Right renal cortex interstitium (tissue), 3 donors: ENCODE measurements around the gene NACC1. TPM values are rescaled to one million over a fixed set of nuclear protein-coding genes. Genes with fewer than 3 reads are reported as not detected.

Experiments
- DNase-seq, 3 donors: peaks; one replicate each; pipeline ENCODE4 v3.0.0-alpha.2; 2013; ENCODE audit warnings: low read depth in 3 of 3, low spot score in 2 of 3
- polyA plus RNA-seq, 3 donors: library from polyadenylated mRNA; unstranded; fragments of 120-200 nt; gene quantifications; one replicate each; pipeline ENCODE4 v1.2.1, GENCODE V29; 2013; ENCODE audit not compliant: insufficient read length in 3 of 3

NACC1 gene
- polyA plus RNA-seq, 3 donors = 18.3 to 23.9 (median 21.2) TPM

DNA sequence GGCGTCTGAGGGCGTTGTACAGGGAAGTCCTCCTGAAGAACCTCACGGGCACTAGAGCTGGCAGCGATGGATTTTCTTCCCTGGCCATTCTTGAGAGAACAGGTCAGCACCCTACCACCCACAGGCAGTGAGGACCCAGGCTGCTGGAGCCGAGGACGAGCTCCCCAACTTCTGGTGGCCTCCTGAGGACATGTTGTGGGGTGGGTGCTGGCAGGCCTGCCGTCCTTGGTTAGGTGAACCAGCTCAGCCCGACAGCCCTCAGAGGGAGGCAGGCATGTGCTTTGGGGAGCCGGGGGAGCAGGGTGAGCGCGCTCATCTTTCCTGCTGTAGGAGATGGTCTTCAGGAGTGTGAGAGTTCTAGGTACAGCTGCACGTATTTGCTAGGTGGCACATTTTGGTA lies 30.8 kb upstream of the NACC1 start:
- no peak for DNase-seq

GRCh38 chr19:13087795-13088537 lies 30.1 kb upstream of the NACC1 start:
- no peak for DNase-seq

- DNase-seq = no peak
Observed at GRCh38 chr19:13089139-13089856, 28.8 kb upstream of the NACC1 start.

DNA sequence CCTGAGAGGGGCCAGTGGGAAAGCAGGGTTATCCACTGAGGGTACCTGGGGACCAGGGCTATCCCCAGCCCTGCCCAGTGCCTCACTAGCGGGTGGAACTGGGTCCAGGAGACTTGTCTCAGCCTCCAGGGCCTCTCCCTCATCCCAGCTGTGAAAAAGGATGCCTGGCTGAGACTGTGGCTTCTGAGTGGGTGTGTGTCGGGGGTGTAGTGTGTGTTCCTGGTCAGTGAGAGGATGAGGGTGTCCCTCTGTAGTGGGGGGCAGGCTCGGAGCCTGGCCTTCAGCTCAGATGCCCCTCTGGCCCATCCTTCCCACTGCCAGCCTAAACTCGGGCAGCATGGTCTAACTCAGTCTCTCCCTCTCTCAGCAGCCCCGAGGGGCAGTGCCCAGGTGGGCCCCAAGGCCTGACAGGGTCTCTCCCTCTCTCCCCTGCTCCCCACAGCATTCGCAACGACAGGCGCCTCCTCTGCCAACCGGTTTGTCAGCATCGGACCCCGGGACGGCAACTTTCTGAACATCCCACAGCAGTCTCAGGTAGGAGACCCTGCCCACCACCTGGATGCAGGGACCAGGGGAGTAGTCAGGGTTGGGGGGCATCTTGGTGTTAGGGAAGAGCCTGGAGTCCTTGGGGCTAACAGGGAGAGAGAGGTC lies 28.1 kb upstream of the NACC1 start:
- no peak for DNase-seq

DNA sequence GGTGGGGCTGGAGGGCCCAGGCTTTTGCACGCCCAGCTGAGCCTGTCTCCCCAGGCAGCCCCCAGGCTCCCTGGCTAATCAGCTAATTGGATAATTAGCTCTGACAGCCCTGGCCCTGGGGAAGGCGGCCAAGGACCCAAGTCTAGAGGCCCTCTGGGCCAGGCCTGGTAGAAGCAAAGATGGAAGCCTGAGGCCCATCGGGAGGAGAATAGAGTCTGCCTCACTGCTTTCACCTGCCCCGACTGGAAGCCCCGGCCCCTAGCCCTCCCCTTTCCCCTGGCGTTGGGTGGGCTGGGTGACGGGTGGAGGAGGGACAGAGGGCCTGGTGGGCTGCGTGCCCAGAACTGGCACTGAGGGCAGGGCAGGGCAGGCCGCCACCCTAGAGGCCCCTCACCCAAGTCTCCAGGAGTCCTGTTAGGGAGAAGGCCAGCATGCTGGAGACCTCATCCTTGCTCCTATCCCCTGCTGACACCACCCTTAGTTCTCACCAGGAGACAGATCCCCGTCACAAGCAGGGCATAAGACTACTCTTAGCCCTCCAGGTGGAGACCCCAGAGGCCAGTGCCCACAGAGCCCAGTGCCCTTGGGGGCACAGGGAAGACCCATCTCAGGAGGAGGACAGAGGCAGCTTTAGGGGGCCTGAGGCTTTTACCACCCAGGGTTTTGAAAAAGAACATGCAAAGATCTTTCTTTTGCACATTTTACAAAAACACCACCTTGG lies 27.4 kb upstream of the NACC1 start:
- DNase-seq = no peak

- DNase-seq = peak in 1 of 3 donors; percentile 57
Observed at GRCh38 chr19:13091400-13092157, 26.5 kb upstream of the NACC1 start.

DNA sequence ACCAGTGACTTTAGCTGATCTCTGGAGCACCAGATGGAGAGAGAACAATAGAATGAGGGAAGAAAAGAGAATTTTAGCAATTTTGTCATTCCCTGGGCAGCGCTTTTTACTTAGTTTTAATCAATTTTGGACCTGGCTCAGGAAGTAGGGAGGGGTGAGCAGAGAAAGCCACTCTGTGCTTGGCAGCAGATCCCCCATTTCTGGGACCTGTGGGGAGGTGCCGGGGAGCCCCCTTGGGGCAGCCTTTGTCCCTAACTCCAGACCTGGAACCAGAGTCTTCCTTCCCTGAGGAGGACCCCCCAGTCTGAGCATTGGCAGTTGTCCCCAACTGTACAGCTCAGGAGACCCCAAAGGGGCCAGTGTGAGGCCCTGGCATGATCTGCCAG lies 25.9 kb upstream of the NACC1 start:
- DNase-seq = no peak

DNA sequence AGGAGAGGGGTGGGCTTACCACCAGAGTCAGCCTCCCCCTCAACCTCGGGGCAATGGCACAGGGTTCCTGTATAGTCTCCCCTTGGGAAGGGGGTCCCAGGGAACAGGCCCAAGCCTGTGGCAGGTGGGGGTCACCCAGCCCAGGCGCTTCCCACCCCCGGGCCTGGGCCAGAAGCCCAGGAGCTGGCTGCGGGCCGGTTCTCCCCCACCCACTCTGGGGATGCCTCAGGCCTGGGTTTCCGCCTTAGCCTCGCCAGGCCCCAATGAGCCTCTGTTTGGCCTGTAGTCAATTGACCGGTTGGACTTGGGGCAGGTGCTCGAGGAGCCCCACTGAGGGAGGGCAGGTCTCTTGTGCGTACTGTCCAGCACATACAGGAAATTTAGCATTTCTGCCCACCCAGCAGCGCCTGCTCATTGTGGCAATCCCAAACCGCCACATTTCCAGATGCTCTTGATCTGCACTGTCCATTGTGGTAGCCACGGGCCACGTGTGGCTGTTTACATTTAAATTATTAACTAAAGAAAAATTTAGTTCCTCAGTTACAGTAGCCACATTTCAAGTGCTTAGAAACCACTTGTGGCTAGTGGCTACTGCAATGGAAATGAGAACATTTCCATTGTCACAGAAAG lies 25.3 kb upstream of the NACC1 start:
- no peak for DNase-seq

DNA sequence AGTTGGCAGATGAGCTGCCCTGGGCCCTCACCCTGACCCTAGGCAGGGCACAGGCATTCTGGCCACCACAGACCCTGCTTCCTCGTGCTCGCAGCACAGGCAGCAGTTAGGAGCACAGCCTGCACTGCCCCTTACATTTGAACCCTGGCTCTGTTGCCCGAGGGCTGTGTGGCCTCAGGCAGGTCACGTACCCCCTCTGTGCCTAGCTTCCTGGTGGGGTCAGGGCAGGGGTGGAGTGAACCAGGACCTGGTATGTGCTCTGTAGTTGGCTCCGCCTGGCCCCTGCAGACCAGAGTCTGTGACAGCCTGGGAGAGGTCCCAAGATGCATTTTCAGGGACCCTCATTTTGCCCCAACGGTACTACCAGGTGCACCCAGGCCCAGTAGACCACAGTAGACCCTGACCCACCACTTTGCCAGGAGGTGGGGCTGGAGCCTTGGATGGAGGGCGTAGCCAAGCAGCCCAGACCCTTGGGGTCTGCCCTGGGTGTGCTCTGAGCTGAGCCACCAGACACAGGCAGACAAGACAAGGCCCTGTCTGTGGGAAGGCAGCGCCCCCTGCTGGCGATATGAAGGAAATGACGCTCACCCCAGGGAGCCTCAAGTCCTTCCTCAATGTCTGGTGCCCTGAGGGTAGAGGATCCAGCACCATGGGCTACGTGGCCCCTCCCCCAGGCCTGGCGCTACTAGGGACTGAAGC lies 24.5 kb upstream of the NACC1 start:
- peak in 1 of 3 donors; percentile 63 for DNase-seq

DNA sequence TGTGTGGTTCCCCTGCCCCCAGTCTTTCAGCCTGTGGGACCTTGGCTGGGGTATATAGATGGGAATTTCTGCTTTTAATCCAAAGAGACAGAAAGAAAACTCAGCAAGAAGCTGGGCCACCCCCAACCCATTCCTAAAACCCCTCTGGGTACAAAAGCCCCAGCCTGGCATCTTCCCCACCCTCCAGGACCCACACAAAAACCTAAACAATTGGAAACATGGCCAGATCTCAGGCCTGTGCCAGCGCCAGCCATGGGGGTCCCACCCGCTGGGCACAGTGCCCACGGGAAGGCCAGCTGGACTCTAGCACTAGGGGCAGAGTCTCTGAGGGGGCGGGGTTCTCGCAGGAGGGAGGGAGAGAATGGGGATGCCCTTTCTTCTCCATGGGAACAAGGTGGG lies 24.0 kb upstream of the NACC1 start:
- no peak for DNase-seq

GRCh38 chr19:13094771-13095392 lies 23.2 kb upstream of the NACC1 start:
- no peak for DNase-seq

DNA sequence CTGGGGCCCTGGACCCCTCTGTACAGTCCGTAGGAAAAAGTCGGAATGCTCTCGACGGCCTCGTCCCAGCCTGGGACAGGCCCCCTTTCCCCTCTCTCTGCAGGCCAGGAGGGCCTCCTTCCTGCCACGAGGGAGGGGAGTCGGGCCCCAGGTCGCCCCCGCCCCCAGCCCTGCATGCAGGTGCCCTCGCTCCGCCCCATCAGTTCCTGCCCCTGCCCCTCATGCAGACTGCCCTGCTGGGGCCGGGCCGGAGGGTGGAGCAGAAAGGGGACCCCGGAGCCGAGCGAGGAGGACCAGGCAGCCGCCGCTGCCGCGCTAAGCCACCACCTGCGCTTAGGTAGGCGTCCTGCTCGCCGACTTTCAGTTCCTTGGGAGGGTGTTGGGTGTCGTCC lies 22.7 kb upstream of the NACC1 start:
- DNase-seq = no peak

- DNase-seq = no peak
Observed at GRCh38 chr19:13095934-13096927, 21.8 kb upstream of the NACC1 start.

GRCh38 chr19:13097033-13097462 lies 21.0 kb upstream of the NACC1 start:
- no peak for DNase-seq

DNA sequence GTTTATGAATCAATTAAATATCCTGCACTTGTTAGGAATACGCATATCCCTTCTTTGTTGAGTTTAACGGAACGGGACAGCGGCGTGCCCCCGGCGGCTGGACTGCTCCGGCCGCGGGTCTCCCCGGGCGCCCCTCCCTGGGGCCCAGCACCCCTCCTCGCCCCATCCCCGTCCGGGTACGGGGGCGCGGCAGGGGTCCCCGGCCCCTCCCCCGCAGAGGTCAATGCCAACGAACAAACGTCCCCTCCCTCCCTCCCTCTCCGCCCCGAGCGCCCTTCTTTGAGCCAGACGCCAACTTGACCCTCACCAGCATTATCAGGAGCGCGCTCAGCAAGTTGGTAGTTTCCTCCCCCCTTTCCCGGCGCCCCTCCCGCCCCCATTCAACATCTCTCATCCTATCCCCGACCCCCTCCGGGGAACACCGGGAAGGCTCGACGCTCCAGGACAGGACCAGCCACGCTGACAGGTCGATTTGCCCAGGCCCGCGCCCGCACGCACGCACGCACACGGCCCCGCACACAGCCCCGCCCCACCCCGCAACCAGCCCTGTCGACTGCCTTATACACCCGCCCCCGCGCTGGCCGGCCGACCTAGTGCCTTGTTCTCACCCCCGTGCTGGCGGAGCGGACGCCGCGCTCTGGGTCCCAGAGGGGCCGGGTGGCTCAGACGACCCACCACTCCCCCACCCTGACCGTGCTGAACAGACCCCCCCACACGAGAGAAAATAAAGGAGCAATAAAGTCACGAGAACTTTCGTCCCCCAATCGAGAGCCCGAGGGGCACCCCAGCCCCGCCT lies 20.4 kb upstream of the NACC1 start:
- no peak for DNase-seq

- no peak for DNase-seq
Observed at GRCh38 chr19:13098277-13099072, 19.6 kb upstream of the NACC1 start.
